ENCODE measurements around the gene OFD1.
"Not testable (repeated sequence)": the region's sequence is repeated elsewhere in the genome, so short reads cannot be mapped to it uniquely, and the experiment has no call there.

OFD1 gene

DNA sequence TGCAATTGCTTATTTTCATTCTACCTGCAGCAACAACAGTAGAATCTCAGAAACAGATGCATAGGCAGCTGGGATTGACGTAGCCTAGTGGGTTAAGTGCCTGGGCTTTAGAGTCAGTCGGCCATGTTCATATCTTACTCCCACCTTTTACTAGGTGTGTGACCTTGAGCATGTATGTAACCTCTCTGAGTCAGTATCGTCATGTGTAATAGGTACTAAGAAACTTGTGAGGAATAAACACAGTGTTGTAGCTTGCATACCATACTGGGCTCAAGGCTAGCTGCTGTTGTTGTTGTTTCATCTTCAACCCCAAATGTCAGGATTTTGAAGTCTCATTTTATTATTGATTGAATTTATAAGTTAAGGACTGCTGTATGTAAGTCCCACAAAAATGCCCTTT lies 31.4 kb upstream of the OFD1 start:
- Histone ChIP-seq H3K27me3 (ENCODE audit: control insufficient read depth, insufficient read depth, low read length, poor library complexity, severe bottlenecking) (no peaks in the 10 kb centered on the region), H3K4me1 (ENCODE audit: control insufficient read depth, insufficient read depth, low read length) (no peaks in the 10 kb centered on the region), H3K36me3 (ENCODE audit: control insufficient read depth, insufficient read depth, low read length) (no peaks in the 10 kb centered on the region), H3K9me3 (ENCODE audit: control insufficient read depth, low read length) (no peaks in the 10 kb centered on the region), H3K27ac (ENCODE audit: insufficient read depth, low read depth, low read length, poor library complexity, severe bottlenecking) (no peak overlapping the region), H3K4me3 (ENCODE audit: insufficient read depth, low read depth, low read length) (no peak overlapping the region)
- 95 to 100% methylated on average over 1 to 3 of the region's 3 CpGs for WGBS, 2 experiments

GRCh38 chrX:13703589-13703988 lies 31.0 kb upstream of the OFD1 start:
- Histone ChIP-seq H3K27ac (ENCODE audit: insufficient read depth, low read depth, low read length, poor library complexity, severe bottlenecking) (no peak overlapping the region), H3K36me3 (ENCODE audit: control insufficient read depth, insufficient read depth, low read length) (no peaks in the 10 kb centered on the region), H3K4me3 (ENCODE audit: insufficient read depth, low read depth, low read length) (no peak overlapping the region), H3K27me3 (ENCODE audit: control insufficient read depth, insufficient read depth, low read length, poor library complexity, severe bottlenecking) (no peaks in the 10 kb centered on the region), H3K4me1 (ENCODE audit: control insufficient read depth, insufficient read depth, low read length) (no peaks in the 10 kb centered on the region), H3K9me3 (ENCODE audit: control insufficient read depth, low read length) (no peaks in the 10 kb centered on the region)
- WGBS, 2 experiments: 93 to 96% methylated on average over 3 of the region's 3 CpGs

DNA sequence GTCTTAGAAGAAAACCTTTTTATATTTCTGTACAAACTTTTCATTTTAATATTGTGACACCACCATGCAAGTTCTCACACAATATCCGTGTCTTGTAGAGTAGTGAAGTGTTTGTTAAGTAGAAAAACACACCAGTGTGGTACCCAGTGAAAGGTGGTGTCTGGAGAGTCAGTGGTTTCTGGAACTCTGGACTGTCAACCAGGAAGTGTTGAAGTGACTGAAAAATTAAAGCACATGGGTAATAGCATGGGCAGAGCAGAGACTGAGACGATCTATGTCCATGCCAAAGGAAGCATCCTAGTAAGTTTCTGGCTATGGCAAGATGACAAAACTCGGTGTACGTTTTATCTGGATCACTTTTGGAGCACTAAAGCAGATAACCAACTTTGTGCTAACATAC lies 23.4 kb upstream of the OFD1 start:
- no peaks in the 10 kb centered on the region for H3K4me1 ChIP-seq (ENCODE audit: control insufficient read depth, insufficient read depth, low read length)
- WGBS, 2 experiments: 90 to 93% methylated on average over 4 of the region's 4 CpGs
- no peak overlapping the region for H3K27ac ChIP-seq (ENCODE audit: insufficient read depth, low read depth, low read length, poor library complexity, severe bottlenecking)
- H3K9me3 ChIP-seq (ENCODE audit: control insufficient read depth, low read length): no peaks in the 10 kb centered on the region
- peaks cover 7% of the 10 kb centered on the region for H3K36me3 ChIP-seq (ENCODE audit: control insufficient read depth, insufficient read depth, low read length)
- no peak overlapping the region for H3K4me3 ChIP-seq (ENCODE audit: insufficient read depth, low read depth, low read length)
- no peaks in the 10 kb centered on the region for H3K27me3 ChIP-seq (ENCODE audit: control insufficient read depth, insufficient read depth, low read length, poor library complexity, severe bottlenecking)

DNA sequence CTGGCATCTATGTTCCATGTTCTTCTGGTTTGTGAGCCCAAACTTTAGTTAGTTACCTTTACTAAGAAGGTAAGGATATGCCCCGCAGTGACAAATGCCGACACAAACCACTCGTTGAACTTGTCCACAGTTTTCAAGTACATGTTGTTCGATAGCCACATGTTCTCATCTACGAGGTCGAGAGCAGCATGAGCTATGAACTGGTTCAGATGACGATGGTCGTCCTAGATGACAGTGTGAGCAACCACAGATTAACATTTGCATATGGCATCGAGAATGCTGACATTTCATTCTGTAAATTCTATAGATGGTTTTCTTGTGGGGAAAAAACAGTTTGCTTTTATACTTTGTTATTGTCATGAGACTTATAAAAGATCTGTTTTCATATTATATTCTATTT lies 18.1 kb upstream of the OFD1 start:
- Histone ChIP-seq H3K4me3 (ENCODE audit: insufficient read depth, low read depth, low read length) (no peak overlapping the region), H3K4me1 (ENCODE audit: control insufficient read depth, insufficient read depth, low read length) (no peaks in the 10 kb centered on the region), H3K9me3 (ENCODE audit: control insufficient read depth, low read length) (no peaks in the 10 kb centered on the region), H3K27ac (ENCODE audit: insufficient read depth, low read depth, low read length, poor library complexity, severe bottlenecking) (no peak overlapping the region), H3K27me3 (ENCODE audit: control insufficient read depth, insufficient read depth, low read length, poor library complexity, severe bottlenecking) (no peaks in the 10 kb centered on the region), H3K36me3 (ENCODE audit: control insufficient read depth, insufficient read depth, low read length) (peaks cover 4% of the 10 kb centered on the region)
- 97 to 99% methylated on average over 9 of the region's 9 CpGs for WGBS, 2 experiments

GRCh38 chrX:13716905-13717304 lies 17.6 kb upstream of the OFD1 start:
- 94 to 95% methylated on average over 5 of the region's 6 CpGs for WGBS, 2 experiments
- Histone ChIP-seq H3K9me3 (ENCODE audit: control insufficient read depth, low read length) (no peaks in the 10 kb centered on the region), H3K27me3 (ENCODE audit: control insufficient read depth, insufficient read depth, low read length, poor library complexity, severe bottlenecking) (no peaks in the 10 kb centered on the region), H3K4me3 (ENCODE audit: insufficient read depth, low read depth, low read length) (no peak overlapping the region), H3K27ac (ENCODE audit: insufficient read depth, low read depth, low read length, poor library complexity, severe bottlenecking) (no peak overlapping the region), H3K36me3 (ENCODE audit: control insufficient read depth, insufficient read depth, low read length) (peaks cover 4% of the 10 kb centered on the region), H3K4me1 (ENCODE audit: control insufficient read depth, insufficient read depth, low read length) (no peaks in the 10 kb centered on the region)

DNA sequence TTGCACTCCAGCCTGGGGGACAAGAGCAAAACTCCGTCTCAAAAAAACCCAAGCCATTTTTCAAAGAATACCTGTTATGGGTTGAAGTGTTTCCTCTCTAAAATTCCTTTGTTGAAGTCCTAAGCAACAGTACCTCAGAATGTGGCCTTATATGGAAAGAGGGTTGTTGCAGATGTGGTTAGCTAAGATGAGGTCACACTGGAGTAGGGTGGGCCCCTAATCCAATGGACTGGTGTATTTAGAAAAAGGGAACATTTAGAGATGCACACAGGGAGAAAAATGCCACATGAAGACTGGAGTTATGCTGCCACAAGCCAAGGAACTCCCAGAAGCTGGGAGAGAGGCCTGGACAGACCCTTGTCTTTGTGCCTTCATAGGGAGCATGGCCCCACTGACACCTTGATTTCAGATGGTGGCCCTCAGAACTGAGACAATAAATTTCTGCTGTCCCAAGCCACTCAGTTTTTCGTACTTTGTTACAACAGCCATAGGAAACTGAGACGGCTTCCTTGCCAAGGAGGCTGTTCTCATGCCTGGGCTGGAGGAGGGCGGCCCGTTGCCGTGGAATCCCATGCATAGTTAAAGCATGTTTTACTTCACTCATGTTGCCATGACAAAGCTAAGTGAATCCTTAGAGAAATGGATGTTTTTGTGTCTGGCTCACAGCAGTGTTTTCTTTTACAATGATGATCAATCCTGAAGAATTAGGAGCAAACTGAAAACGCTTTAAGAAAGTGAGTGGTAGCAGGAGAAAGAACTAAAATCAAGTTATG lies 16.7 kb upstream of the OFD1 start:
- Histone ChIP-seq H3K9me3 (ENCODE audit: control insufficient read depth, low read length) (no peaks in the 10 kb centered on the region), H3K36me3 (ENCODE audit: control insufficient read depth, insufficient read depth, low read length) (peaks cover 4% of the 10 kb centered on the region), H3K27ac (ENCODE audit: insufficient read depth, low read depth, low read length, poor library complexity, severe bottlenecking) (peak overlapping the region; percentile 85), H3K27me3 (ENCODE audit: control insufficient read depth, insufficient read depth, low read length, poor library complexity, severe bottlenecking) (no peaks in the 10 kb centered on the region), H3K4me3 (ENCODE audit: insufficient read depth, low read depth, low read length) (no peak overlapping the region), H3K4me1 (ENCODE audit: control insufficient read depth, insufficient read depth, low read length) (no peaks in the 10 kb centered on the region)
- 81 to 91% methylated on average over 6 to 7 of the region's 7 CpGs for WGBS, 2 experiments

DNA sequence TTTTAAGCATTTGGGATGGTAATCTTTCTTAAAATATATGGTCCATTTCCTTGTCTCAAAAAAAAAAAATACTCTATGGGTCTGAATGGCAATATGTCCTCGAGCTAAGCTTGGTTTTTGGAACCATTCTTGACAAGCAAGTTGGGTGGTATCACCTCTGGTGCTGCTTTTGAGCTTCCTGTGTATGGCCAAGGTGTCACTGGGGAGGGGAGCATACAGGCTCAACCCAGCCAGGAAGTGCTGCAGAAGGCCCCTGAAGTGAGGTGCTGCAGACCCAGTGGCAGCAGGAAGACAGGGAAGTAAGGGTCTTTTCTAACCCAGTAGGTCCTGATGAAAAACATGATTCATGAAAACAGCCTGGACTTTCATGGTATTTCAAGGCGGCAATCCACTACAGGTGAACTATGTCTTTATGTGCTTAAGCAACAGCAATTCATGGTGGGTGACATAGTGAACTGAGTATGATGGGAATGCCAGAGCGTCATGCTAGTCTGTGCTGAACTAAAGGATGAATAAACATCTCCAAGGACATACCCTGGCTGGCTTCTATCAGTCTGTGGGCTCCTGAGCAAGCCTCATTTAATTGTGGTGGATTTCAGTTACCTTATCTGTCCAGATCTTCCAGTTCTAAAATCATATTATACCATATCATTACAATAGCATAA lies 15.2 kb upstream of the OFD1 start:
- WGBS, 2 experiments: 93 to 95% methylated on average over 3 of the region's 3 CpGs
- no peak overlapping the region for H3K27ac ChIP-seq (ENCODE audit: insufficient read depth, low read depth, low read length, poor library complexity, severe bottlenecking)

GRCh38 chrX:13721371-13721770 lies 13.2 kb upstream of the OFD1 start:
- Histone ChIP-seq H3K4me3 (ENCODE audit: insufficient read depth, low read depth, low read length) (no peak overlapping the region), H3K36me3 (ENCODE audit: control insufficient read depth, insufficient read depth, low read length) (no peaks in the 10 kb centered on the region), H3K27me3 (ENCODE audit: control insufficient read depth, insufficient read depth, low read length, poor library complexity, severe bottlenecking) (no peaks in the 10 kb centered on the region), H3K4me1 (ENCODE audit: control insufficient read depth, insufficient read depth, low read length) (no peaks in the 10 kb centered on the region), H3K27ac (ENCODE audit: insufficient read depth, low read depth, low read length, poor library complexity, severe bottlenecking) (no peak overlapping the region), H3K9me3 (ENCODE audit: control insufficient read depth, low read length) (no peaks in the 10 kb centered on the region)
- 95 to 100% methylated on average over 4 of the region's 4 CpGs for WGBS, 2 experiments

More for the DNA sequence above, 15.2 kb upstream of the OFD1 start:
- no peaks in the 10 kb centered on the region for H3K9me3 ChIP-seq (ENCODE audit: control insufficient read depth, low read length)
- H3K4me1 ChIP-seq (ENCODE audit: control insufficient read depth, insufficient read depth, low read length): no peaks in the 10 kb centered on the region
- H3K4me3 ChIP-seq (ENCODE audit: insufficient read depth, low read depth, low read length): no peak overlapping the region
- peaks cover 4% of the 10 kb centered on the region for H3K36me3 ChIP-seq (ENCODE audit: control insufficient read depth, insufficient read depth, low read length)
- no peaks in the 10 kb centered on the region for H3K27me3 ChIP-seq (ENCODE audit: control insufficient read depth, insufficient read depth, low read length, poor library complexity, severe bottlenecking)

DNA sequence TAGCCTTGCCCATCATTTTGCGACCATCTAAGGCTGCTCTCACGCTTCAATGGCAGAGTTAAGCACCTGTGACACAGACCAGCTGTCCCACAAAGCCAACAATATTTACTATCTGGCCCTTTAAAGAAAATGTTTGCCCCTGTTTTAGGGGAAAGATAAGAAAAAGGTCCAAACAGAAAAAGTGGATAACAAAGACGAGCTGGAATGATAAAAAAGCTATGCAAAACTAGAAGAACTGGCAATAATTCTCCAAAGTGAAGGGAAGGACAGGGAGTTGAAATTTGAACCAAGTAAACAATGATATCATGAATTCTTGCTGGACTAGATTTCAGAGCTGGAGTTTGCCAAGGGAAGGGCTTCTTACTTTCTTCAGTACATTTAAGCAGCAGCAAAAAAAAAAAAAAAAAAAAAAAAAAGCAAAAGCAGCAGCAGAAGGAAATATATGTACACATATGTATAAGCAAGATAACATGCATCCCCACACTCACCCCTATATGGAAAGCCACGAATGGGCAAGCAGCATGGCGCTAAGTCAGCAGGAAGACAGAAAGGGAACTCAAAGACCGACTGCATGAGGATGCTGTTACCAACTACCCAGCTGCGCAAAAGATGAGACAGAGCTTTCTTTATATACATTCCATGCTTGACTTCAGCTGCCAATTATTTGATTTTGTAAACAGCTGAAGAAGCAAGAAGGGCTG lies 12.6 kb upstream of the OFD1 start:
- 92 to 100% methylated on average over 3 to 7 of the region's 7 CpGs for WGBS, 2 experiments
- Histone ChIP-seq H3K27me3 (ENCODE audit: control insufficient read depth, insufficient read depth, low read length, poor library complexity, severe bottlenecking) (no peaks in the 10 kb centered on the region), H3K9me3 (ENCODE audit: control insufficient read depth, low read length) (no peaks in the 10 kb centered on the region), H3K4me1 (ENCODE audit: control insufficient read depth, insufficient read depth, low read length) (no peaks in the 10 kb centered on the region), H3K4me3 (ENCODE audit: insufficient read depth, low read depth, low read length) (no peak overlapping the region), H3K27ac (ENCODE audit: insufficient read depth, low read depth, low read length, poor library complexity, severe bottlenecking) (no peak overlapping the region), H3K36me3 (ENCODE audit: control insufficient read depth, insufficient read depth, low read length) (no peaks in the 10 kb centered on the region)

- H3K9me3 ChIP-seq (ENCODE audit: control insufficient read depth, low read length); H3K36me3 ChIP-seq (ENCODE audit: control insufficient read depth, insufficient read depth, low read length); H3K27ac ChIP-seq (ENCODE audit: insufficient read depth, low read depth, low read length, poor library complexity, severe bottlenecking); H3K27me3 ChIP-seq (ENCODE audit: control insufficient read depth, insufficient read depth, low read length, poor library complexity, severe bottlenecking); H3K4me1 ChIP-seq (ENCODE audit: control insufficient read depth, insufficient read depth, low read length); H3K4me3 ChIP-seq (ENCODE audit: insufficient read depth, low read depth, low read length): not testable (repeated sequence)
- 71 to 81% methylated on average over 9 of the region's 9 CpGs for WGBS, 2 experiments
These were observed 9.7 kb upstream of the OFD1 start for GRCh38 chrX:13724878-13725277.

All from ectodermal cell (in vitro differentiated cells).